GM21825 (cell line): ENCODE results near the gene PLIN3.
"Not testable (repeated sequence)": the region's sequence is repeated elsewhere in the genome, so short reads cannot be mapped to it uniquely, and the experiment has no call there.

Source experiments
- ATAC-seq: cut with Tn5 transposase; IDR thresholded peaks from one replicate; pipeline ENCODE4 v1.9.1; 2021; ENCODE audit warnings: mild to moderate bottlenecking, moderate library complexity; ENCODE audit not compliant: unreplicated experiment

PLIN3 gene

GRCh38 chr19:4867534-4868285, at the start of gene PLIN3:
Gene PLIN3, minus strand, starts transcription at chr19:4867667. Its CDS starts 6,273 bp downstream, at chr19:4861394.
- ATAC-seq = peak; percentile 68

GRCh38 chr19:4916292-4917082, 49.0 kb upstream of the PLIN3 start:
- ATAC-seq = no peak

- ATAC-seq = no peak
Observed at GRCh38 chr19:4914736-4915501, 47.5 kb upstream of the PLIN3 start.

- ATAC-seq = no peak
Observed at GRCh38 chr19:4913996-4914735, 46.7 kb upstream of the PLIN3 start.

GRCh38 chr19:4911786-4912672, 44.6 kb upstream of the PLIN3 start:
- no peak for ATAC-seq

- ATAC-seq = no peak
Observed at GRCh38 chr19:4911314-4911713, 43.8 kb upstream of the PLIN3 start.

GRCh38 chr19:4910594-4911281, 43.3 kb upstream of the PLIN3 start:
- no peak for ATAC-seq

GRCh38 chr19:4909897-4910593, 42.6 kb upstream of the PLIN3 start:
- peak; percentile 71 for ATAC-seq

GRCh38 chr19:4909156-4909896, 41.9 kb upstream of the PLIN3 start, which contains the start of gene UHRF1:
Gene UHRF1, plus strand, starts transcription at chr19:4909501. Its CDS starts 1,385 bp downstream, at chr19:4910886.
- ATAC-seq = peak; percentile 24

GRCh38 chr19:4908781-4909155, 41.3 kb upstream of the PLIN3 start:
- no peak for ATAC-seq

- no peak for ATAC-seq
Observed at GRCh38 chr19:4908360-4908759, 40.9 kb upstream of the PLIN3 start.

- ATAC-seq = no peak
Observed at GRCh38 chr19:4906963-4907362, 39.5 kb upstream of the PLIN3 start.

- no peak for ATAC-seq
Observed at GRCh38 chr19:4904481-4904880, 37.0 kb upstream of the PLIN3 start.

- no peak for ATAC-seq
Observed at GRCh38 chr19:4902796-4903195, 35.3 kb upstream of the PLIN3 start, which contains the start of gene ARRDC5. Gene ARRDC5, minus strand, starts transcription at chr19:4902896. Its CDS starts 71 bp downstream, at chr19:4902825.

GRCh38 chr19:4900879-4901278, 33.4 kb upstream of the PLIN3 start:
- not testable (repeated sequence) for ATAC-seq

GRCh38 chr19:4897146-4897545, 29.7 kb upstream of the PLIN3 start:
- no peak for ATAC-seq

- ATAC-seq = no peak
Observed at GRCh38 chr19:4896372-4896771, 28.9 kb upstream of the PLIN3 start.

GRCh38 chr19:4892962-4893361, 25.5 kb upstream of the PLIN3 start:
- ATAC-seq = not testable (repeated sequence)
